Tibial nerve (tissue), 4 donors: ENCODE data around the gene CPNE2. TPM values are rescaled to one million over a fixed set of nuclear protein-coding genes. Genes with fewer than 3 reads are reported as not detected.
A peak's percentile ranks its signal among the peaks of the same experiment; 100 is the strongest.

Experiments
- DNase-seq, 2 donors: peaks; one replicate each; pipeline ENCODE4 v3.0.0-alpha.2; 2019; ENCODE audit warnings: low spot score in 2 of 2
- H3K27ac ChIP-seq, 4 donors: fragments of 200-600 bp; sonication (generic) in 3 of 4; one replicate each; pipeline ENCODE4 v1.5.1; 2017 to 2019; ENCODE audit warnings: mild to moderate bottlenecking in 1 of 4
- H3K27me3 ChIP-seq, 2 donors: fragments of 200-600 bp; sonication (generic) in 1 of 2; one replicate each; pipeline versions ENCODE4 v1.5.1 to v1.6.0; 2017 to 2019
- H3K36me3 ChIP-seq, 3 donors: fragments of 200-600 bp; sonication (generic); one replicate each; pipeline ENCODE4 v1.5.1; 2018 to 2019
- H3K4me1 ChIP-seq, 4 donors: fragments of 200-600 bp; sonication (generic) in 3 of 4; one replicate each; pipeline ENCODE4 v1.5.1; 2017 to 2019
- H3K4me3 ChIP-seq, 4 donors: fragments of 200-600 bp; sonication (generic) in 3 of 4; one replicate each; pipeline ENCODE4 v1.5.1; 2017 to 2019; ENCODE audit warnings: mild to moderate bottlenecking in 1 of 4, moderate library complexity in 1 of 4
- H3K9me3 ChIP-seq, 4 donors: fragments of 200-600 bp; sonication (generic) in 3 of 4; one replicate each; pipeline ENCODE4 v1.5.1; 2017 to 2019
- EP300 ChIP-seq, 2 donors: sonication (generic); formaldehyde crosslinking; IDR thresholded peaks; one replicate each; pipeline ENCODE4 v1.6.1; 2017; ENCODE audit warnings: antibody characterized with exemption in 2 of 2, mild to moderate bottlenecking in 1 of 2
- POLR2A ChIP-seq, 2 donors: fragments of 450-650 bp; IDR thresholded peaks; one replicate each; pipeline ENCODE4 v1.6.1; 2017; ENCODE audit warnings: antibody characterized with exemption in 2 of 2, mild to moderate bottlenecking in 2 of 2, moderate library complexity in 2 of 2
- WGBS, 2 donors: methylation state at CpG; one replicate each; pipeline ENCODE4 v1.1.5; 2018; 5-methylcytosine and 5-hydroxymethylcytosine counted together
- total RNA-seq, 4 donors: library from RNA; depleted of rRNA; stranded (reverse); fragments of >200 nt; gene quantifications; one replicate each; pipeline ENCODE4 v1.1.0, GENCODE V29; 2016
- TF ChIP-seq, protein P1 (sequence below), 5 experiments: fragments of 200-600 bp in 3 of 5; fragments of 450-650 bp in 2 of 5; sonication (generic) in 3 of 5; IDR thresholded peaks; one replicate each; pipeline ENCODE4 v1.5.1; 2016 to 2019; ENCODE audit warnings: antibody characterized with exemption in 5 of 5, mild to moderate bottlenecking in 3 of 5, moderate library complexity in 2 of 5

CPNE2 gene
- total RNA-seq, 4 donors from 2014 or later, result 32.7 to 58.8 (median 46.0) TPM

- no peak overlapping the region for H3K4me3 ChIP-seq
- peaks cover 0 to 62% (median 0%) of the 10 kb centered on the region in 3 donors for H3K36me3 ChIP-seq
- H3K9me3 ChIP-seq, result no peaks in the 10 kb centered on the region
- WGBS, 2 donors, result 94 to 96% methylated on average over 7 of the region's 7 CpGs
- peaks cover 0 to 39% (median 6%) of the 10 kb centered on the region in 4 donors for H3K4me1 ChIP-seq
- no peak for DNase-seq
- peak overlapping the region in 2 of 4 donors; percentile 92 to 95 for H3K27ac ChIP-seq
- H3K27me3 ChIP-seq, result no peaks in the 10 kb centered on the region
- TF ChIP-seq, protein P1, sequence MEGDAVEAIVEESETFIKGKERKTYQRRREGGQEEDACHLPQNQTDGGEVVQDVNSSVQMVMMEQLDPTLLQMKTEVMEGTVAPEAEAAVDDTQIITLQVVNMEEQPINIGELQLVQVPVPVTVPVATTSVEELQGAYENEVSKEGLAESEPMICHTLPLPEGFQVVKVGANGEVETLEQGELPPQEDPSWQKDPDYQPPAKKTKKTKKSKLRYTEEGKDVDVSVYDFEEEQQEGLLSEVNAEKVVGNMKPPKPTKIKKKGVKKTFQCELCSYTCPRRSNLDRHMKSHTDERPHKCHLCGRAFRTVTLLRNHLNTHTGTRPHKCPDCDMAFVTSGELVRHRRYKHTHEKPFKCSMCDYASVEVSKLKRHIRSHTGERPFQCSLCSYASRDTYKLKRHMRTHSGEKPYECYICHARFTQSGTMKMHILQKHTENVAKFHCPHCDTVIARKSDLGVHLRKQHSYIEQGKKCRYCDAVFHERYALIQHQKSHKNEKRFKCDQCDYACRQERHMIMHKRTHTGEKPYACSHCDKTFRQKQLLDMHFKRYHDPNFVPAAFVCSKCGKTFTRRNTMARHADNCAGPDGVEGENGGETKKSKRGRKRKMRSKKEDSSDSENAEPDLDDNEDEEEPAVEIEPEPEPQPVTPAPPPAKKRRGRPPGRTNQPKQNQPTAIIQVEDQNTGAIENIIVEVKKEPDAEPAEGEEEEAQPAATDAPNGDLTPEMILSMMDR (IDR thresholded peaks at IDR 0.05), result no peak
- TF ChIP-seq EP300 (IDR thresholded peaks at IDR 0.05) (no peak), POLR2A (IDR thresholded peaks at IDR 0.05) (no peak)
Observed at GRCh38 chr16:57127836-57128235, 35.5 kb downstream of the CPNE2 start.

- no peak for DNase-seq
- WGBS, 2 donors, result 62 to 77% methylated on average over 11 of the region's 11 CpGs
- no peak overlapping the region for H3K4me3 ChIP-seq
- H3K27ac ChIP-seq, result peak overlapping the region in 2 of 4 donors; percentile 92 to 95
- peaks cover 0 to 52% (median 0%) of the 10 kb centered on the region in 3 donors for H3K36me3 ChIP-seq
- no peak for TF ChIP-seq POLR2A (IDR thresholded peaks at IDR 0.05)
- no peak for TF ChIP-seq EP300 (IDR thresholded peaks at IDR 0.05)
- TF ChIP-seq, protein P1 (IDR thresholded peaks at IDR 0.05), result no peak
- no peaks in the 10 kb centered on the region for H3K27me3 ChIP-seq
- H3K9me3 ChIP-seq, result no peaks in the 10 kb centered on the region
- peaks cover 0 to 46% (median 7%) of the 10 kb centered on the region in 4 donors for H3K4me1 ChIP-seq
Observed at GRCh38 chr16:57128771-57129389, 36.5 kb downstream of the CPNE2 start.

- TF ChIP-seq, protein P1 (IDR thresholded peaks at IDR 0.05), result no peak
Observed at GRCh38 chr16:57130950-57131321, 38.6 kb downstream of the CPNE2 start.

GRCh38 chr16:57131351-57131970 lies 39.1 kb downstream of the CPNE2 start:
- peaks cover 0 to 49% (median 0%) of the 10 kb centered on the region in 3 donors for H3K36me3 ChIP-seq
- peaks cover 0 to 46% (median 7%) of the 10 kb centered on the region in 4 donors for H3K4me1 ChIP-seq
- no peak overlapping the region for H3K4me3 ChIP-seq
- no peaks in the 10 kb centered on the region for H3K9me3 ChIP-seq
- H3K27me3 ChIP-seq, result no peaks in the 10 kb centered on the region
- 41 to 52% methylated on average over 16 to 17 of the region's 17 CpGs for WGBS, 2 donors
- peak in 1 of 2 donors; percentile 30 for DNase-seq
- peak in 1 of 2 donors; percentile 86 for TF ChIP-seq EP300 (IDR thresholded peaks at IDR 0.05)
- no peak for TF ChIP-seq POLR2A (IDR thresholded peaks at IDR 0.05)
- H3K27ac ChIP-seq, result peak overlapping the region; percentile 64 to 95 (median 84)

More at GRCh38 chr16:57130950-57131321, 38.6 kb downstream of the CPNE2 start:
- no peak overlapping the region for H3K4me3 ChIP-seq
- H3K27ac ChIP-seq, result peak overlapping the region; percentile 62 to 95 (median 84)
- H3K4me1 ChIP-seq, result peaks cover 0 to 46% (median 7%) of the 10 kb centered on the region in 4 donors
- no peak for DNase-seq
- 77 to 93% methylated on average over 6 of the region's 6 CpGs for WGBS, 2 donors
- no peaks in the 10 kb centered on the region for H3K27me3 ChIP-seq
- no peaks in the 10 kb centered on the region for H3K9me3 ChIP-seq
- peaks cover 0 to 49% (median 0%) of the 10 kb centered on the region in 3 donors for H3K36me3 ChIP-seq

DNA sequence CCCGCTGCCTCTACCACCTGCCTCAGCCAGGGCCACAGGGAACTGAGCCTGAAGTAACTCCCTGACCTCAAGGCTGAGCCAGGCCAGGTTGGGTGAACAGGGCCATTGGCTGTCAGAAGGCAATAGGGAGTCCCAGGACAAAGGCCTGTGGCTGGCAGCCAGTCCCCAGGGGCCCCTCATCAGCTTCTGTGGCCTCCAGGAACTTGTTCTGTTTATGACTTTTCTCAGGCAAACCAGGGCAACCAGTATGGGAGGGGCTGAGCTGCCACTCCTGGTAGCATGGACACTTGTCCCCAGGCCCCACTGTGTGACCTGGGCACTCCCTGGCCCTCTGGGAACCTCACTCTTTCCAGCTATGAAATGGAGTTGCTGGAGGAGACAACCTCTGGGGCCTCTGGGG lies 40.1 kb downstream of the CPNE2 start:
- Histone ChIP-seq H3K27ac (peak overlapping the region; percentile 64 to 95 (median 84)), H3K4me1 (peaks cover 0 to 41% (median 7%) of the 10 kb centered on the region in 4 donors), H3K36me3 (peaks cover 0 to 49% (median 0%) of the 10 kb centered on the region in 3 donors), H3K27me3 (no peaks in the 10 kb centered on the region), H3K4me3 (no peak overlapping the region), H3K9me3 (no peaks in the 10 kb centered on the region)
- TF ChIP-seq, protein P1 (IDR thresholded peaks at IDR 0.05), result no peak
- TF ChIP-seq POLR2A (IDR thresholded peaks at IDR 0.05) (no peak), EP300 (IDR thresholded peaks at IDR 0.05) (no peak)
- DNase-seq, result no peak
- no CpG with 5 or more reads among the region's 1 CpG for WGBS, 2 donors
